Kidney (tissue), 14 donors: ENCODE measurements around the gene PRDM16. TPM values are rescaled to one million over a fixed set of nuclear protein-coding genes. Genes with fewer than 3 reads are reported as not detected.

ENCODE experiments used
- DNase-seq, 5 donors: peaks; one replicate each; pipeline ENCODE4 v3.0.0-alpha.2; 2013 to 2020
- FAIRE-seq: peaks from 2 replicates; lab custom pipeline; 2012; peaks lifted over from hg19 to GRCh38; lab: Jason Lieb, UNC
- H3K27ac ChIP-seq, 2 donors: one replicate each; pipeline ENCODE4 v1.7.0; 2013; ENCODE audit warnings: low read depth in 2 of 2, low read length in 2 of 2, inconsistent platforms in 1 of 2
- H3K27me3 ChIP-seq: one replicate; pipeline ENCODE4 v1.7.1; 2013; ENCODE audit warnings: low read length, inconsistent platforms; ENCODE audit not compliant: control insufficient read depth, insufficient read depth
- H3K36me3 ChIP-seq, 3 donors: one replicate each; pipeline versions ENCODE4 v1.7.0 to v1.7.1; 2013; ENCODE audit warnings: low read length in 3 of 3, control low read depth in 1 of 3, inconsistent platforms in 1 of 3; ENCODE audit not compliant: insufficient read depth in 3 of 3, control insufficient read depth in 2 of 3
- H3K4me1 ChIP-seq, 3 donors: one replicate each; pipeline versions ENCODE4 v1.7.0 to v1.7.1; 2013; ENCODE audit warnings: low read length in 3 of 3, inconsistent platforms in 1 of 3, low read depth in 1 of 3; ENCODE audit not compliant: control insufficient read depth in 2 of 3, insufficient read depth in 2 of 3
- H3K4me3 ChIP-seq, 3 donors: one replicate each; pipeline versions ENCODE4 v1.7.0 to v1.8.1; 2013; ENCODE audit warnings: low read length in 3 of 3, control low read depth in 1 of 3, inconsistent platforms in 1 of 3
- H3K9ac ChIP-seq, 3 donors: one replicate each; pipeline versions ENCODE4 v1.7.0 to v1.7.1; 2013; ENCODE audit warnings: low read length in 3 of 3, control low read depth in 1 of 3, inconsistent platforms in 1 of 3
- H3K9me3 ChIP-seq, 3 donors: one replicate each; pipeline versions ENCODE4 v1.7.0 to v1.7.1; 2013; ENCODE audit warnings: low read length in 3 of 3, control low read depth in 1 of 3, inconsistent platforms in 1 of 3; ENCODE audit not compliant: control insufficient read depth in 2 of 3, insufficient read depth in 1 of 3
- intact Hi-C: fragments of 100-400 bp; cut with DNase I; formaldehyde crosslinking; loops from one replicate; pipeline ENCODE4 v1.11.1; 2022
- polyA plus RNA-seq: library from polyadenylated mRNA; stranded (reverse); fragments of 350-450 nt; fragmentation: Illumina TruSeq; extraction: RNeasy Lipid Tissue Mini Kit (QIAGEN cat#74804); gene quantifications from one replicate; pipeline ENCODE4 v1.2.3, GENCODE V29; 2014; ENCODE audit warnings: low read depth, low replicate concordance; ENCODE audit not compliant: insufficient read depth
- total RNA-seq: library from RNA; stranded (reverse); fragmentation: NEBNext Ultra II Directional; extraction: Animal tissue kit (Norgen Biotek cat#: 25700); gene quantifications from one replicate; pipeline ENCODE4 v1.2.1, GENCODE V29; 2021
- TF ChIP-seq, protein P1 (sequence below): IDR thresholded peaks from 3 replicates; pipeline ENCODE4 v1.5.1; 2012; ENCODE audit warnings: mild to moderate bottlenecking, moderate library complexity, borderline replicate concordance; ENCODE audit not compliant: insufficient read depth; ENCODE audit errors: extremely low read depth
- donor health status: control.
- donor health status: control.
- donor health status: control.
- donor health status: control.
- donor health status: control.
- donor health status: DM: yes; HTN: yes; CAD: no.
- donor health status: Normal renal cell carcinoma (clear cell type).

PRDM16 gene
- total and polyA plus RNA-seq, 2 donors from 2014 or later = 3.0 to 21.9 TPM

DNA sequence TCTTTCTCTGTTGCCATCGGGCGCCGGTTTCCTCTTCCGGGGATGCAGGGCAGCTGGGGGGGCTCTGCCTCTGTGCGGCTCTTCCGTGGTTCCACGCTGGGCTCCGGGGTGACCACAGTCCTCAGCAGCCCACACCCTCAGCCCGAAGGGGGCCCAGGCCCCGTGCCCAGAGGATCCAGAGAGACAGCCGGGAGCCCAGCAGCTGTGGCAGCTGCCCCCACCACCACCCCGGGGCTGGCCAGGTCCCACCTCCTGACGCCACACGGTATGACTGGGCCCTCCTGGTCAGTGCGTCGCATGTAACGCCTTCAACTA is 172.2 kb downstream of the PRDM16 start:
- TF ChIP-seq, protein P1, sequence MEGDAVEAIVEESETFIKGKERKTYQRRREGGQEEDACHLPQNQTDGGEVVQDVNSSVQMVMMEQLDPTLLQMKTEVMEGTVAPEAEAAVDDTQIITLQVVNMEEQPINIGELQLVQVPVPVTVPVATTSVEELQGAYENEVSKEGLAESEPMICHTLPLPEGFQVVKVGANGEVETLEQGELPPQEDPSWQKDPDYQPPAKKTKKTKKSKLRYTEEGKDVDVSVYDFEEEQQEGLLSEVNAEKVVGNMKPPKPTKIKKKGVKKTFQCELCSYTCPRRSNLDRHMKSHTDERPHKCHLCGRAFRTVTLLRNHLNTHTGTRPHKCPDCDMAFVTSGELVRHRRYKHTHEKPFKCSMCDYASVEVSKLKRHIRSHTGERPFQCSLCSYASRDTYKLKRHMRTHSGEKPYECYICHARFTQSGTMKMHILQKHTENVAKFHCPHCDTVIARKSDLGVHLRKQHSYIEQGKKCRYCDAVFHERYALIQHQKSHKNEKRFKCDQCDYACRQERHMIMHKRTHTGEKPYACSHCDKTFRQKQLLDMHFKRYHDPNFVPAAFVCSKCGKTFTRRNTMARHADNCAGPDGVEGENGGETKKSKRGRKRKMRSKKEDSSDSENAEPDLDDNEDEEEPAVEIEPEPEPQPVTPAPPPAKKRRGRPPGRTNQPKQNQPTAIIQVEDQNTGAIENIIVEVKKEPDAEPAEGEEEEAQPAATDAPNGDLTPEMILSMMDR = no peak
- DNase-seq = no peak

DNA sequence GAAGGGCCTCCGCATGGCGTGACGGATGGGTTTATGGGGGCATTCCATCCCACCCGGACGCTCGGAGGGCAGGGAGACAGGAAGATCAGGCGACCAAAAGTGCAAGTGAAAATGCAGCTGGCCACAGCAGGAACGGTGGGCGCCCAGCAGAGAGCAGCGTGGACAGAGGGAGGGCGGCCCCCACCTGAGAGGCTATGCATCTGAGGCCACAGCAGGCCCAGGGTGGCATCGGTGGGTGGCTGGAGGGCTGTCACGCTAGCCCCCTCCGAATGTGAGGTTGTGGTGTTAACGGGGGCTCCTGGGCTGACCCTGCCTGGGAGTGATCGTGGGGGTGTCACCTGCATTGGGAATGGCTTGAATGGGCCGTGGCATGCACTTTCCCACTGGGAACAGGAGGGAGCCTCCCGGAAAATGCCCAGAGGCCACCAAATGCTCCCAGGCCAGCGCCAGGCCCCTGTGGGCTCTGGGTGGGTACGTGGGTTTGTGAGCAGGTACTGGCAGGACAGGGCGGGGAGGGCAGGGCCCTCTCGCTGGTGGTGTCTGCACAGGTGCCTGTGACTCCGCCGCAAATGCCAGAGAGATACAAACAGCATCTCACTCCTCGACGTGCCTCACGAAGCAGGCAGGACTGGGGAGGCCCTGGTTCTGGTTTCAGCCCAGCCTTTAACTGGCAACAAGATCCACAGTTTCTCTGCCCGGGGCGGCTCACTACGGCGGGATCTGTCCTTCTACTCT is 172.8 kb downstream of the PRDM16 start:
- intact Hi-C loops = no loop called here
- no peak for FAIRE-seq
- no peak overlapping the region for H3K27ac ChIP-seq
- no peak overlapping the region for H3K9ac ChIP-seq
- no peaks in the 10 kb centered on the region for H3K4me1 ChIP-seq
- no peaks in the 10 kb centered on the region for H3K36me3 ChIP-seq
- no peak overlapping the region for H3K4me3 ChIP-seq
- DNase-seq = no peak
- H3K27me3 ChIP-seq = peaks cover 6% of the 10 kb centered on the region
- peaks cover 0 to 5% (median 0%) of the 10 kb centered on the region in 3 donors for H3K9me3 ChIP-seq
- TF ChIP-seq, protein P1 = no peak

More for the DNA sequence above, 172.2 kb downstream of the PRDM16 start:
- Histone ChIP-seq H3K9me3 (peaks cover 0 to 5% (median 0%) of the 10 kb centered on the region in 3 donors), H3K36me3 (no peaks in the 10 kb centered on the region), H3K4me1 (no peaks in the 10 kb centered on the region), H3K27ac (no peak overlapping the region), H3K4me3 (no peak overlapping the region), H3K27me3 (peaks cover 6% of the 10 kb centered on the region), H3K9ac (no peak overlapping the region)
- FAIRE-seq = no peak
- intact Hi-C loops = no loop called here

DNA sequence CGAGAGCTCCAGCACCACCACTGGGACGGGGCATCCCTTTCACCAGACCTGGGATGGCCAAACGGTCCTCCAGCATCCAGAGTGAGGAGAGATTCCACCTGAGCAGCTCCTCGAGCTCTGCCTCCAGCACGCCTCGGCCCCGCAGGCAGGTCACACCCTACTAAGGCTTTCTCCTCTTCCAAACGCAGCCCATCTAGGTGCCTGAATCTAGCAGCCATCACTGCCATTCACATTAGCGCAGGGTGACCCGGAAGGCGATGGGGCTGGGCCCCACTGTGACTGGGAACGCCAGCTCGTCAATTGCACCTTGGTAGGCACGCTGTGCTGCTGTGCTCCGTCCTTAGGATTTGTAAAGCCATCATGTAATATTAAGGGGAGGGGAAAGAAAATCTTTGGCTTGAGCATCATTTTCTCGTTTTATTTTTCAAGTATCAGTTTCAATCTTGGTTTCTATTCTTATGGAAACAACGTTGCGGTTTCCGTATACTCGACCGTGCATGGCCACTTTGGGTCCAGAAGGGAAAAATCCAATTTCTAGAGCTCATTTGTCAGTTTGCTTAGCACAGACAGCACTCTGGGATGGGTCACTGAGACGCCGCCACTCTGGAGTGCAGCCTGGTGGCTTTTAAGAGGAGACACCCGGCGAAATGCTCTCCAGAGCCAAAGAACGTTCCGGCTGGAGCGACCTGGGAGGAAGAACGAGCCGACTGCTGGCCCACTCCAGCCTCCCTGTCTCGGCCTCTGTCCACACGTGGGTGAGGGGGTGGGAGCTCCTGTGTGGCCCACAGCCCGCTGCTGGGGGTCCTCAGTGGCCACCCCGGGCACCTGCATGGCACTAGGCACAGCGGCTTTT is 173.6 kb downstream of the PRDM16 start:
- no peak for DNase-seq
- intact Hi-C loops = no loop called here
- peaks cover 0 to 5% (median 0%) of the 10 kb centered on the region in 3 donors for H3K9me3 ChIP-seq
- no peak overlapping the region for H3K27ac ChIP-seq
- H3K36me3 ChIP-seq = no peaks in the 10 kb centered on the region
- H3K4me1 ChIP-seq = no peaks in the 10 kb centered on the region
- peaks cover 6% of the 10 kb centered on the region for H3K27me3 ChIP-seq
- TF ChIP-seq, protein P1 = no peak
- no peak overlapping the region for H3K9ac ChIP-seq
- no peak for FAIRE-seq
- H3K4me3 ChIP-seq = no peak overlapping the region
